Measurements from ENCODE around the gene SERPINA4. TPM values are rescaled to one million over a fixed set of nuclear protein-coding genes. Genes with fewer than 3 reads are reported as not detected.

Gene SERPINA4
- total and polyA plus RNA-seq, 2 donors (not counting 3 experiments of a cell fraction or from before 2014, with no cell fraction given) = not detected

Other genes with a start within 250 kb of the SERPINA4 start
- not detected in 2 replicates for gene SERPINA6, start 238.1 kb upstream of the SERPINA4 start, total RNA-seq
- gene SERPINA6, start 238.1 kb upstream of the SERPINA4 start, polyA plus RNA-seq = not detected in 2 replicates
- gene SERPINA2, start 194.7 kb upstream of the SERPINA4 start, total RNA-seq = not detected in 2 replicates
- gene SERPINA2, start 194.7 kb upstream of the SERPINA4 start, polyA plus RNA-seq = not detected in 2 replicates
- not detected in 2 replicates for gene SERPINA1, start 172.8 kb upstream of the SERPINA4 start, total RNA-seq
- gene SERPINA1, start 172.8 kb upstream of the SERPINA4 start, polyA plus RNA-seq = not detected in 2 replicates
- not detected in 2 replicates for gene SERPINA11, start 108.6 kb upstream of the SERPINA4 start, total RNA-seq
- gene SERPINA11, start 108.6 kb upstream of the SERPINA4 start, polyA plus RNA-seq = not detected in 2 replicates
- gene SERPINA9, start 85.2 kb upstream of the SERPINA4 start, total RNA-seq = not detected in 2 replicates
- not detected in 2 replicates for gene SERPINA9, start 85.2 kb upstream of the SERPINA4 start, polyA plus RNA-seq
- not detected in 2 replicates for gene SERPINA12, start 52.0 kb upstream of the SERPINA4 start, total RNA-seq
- not detected in 2 replicates for gene SERPINA12, start 52.0 kb upstream of the SERPINA4 start, polyA plus RNA-seq
- not detected in 2 replicates for gene SERPINA5, start 20.0 kb downstream of the SERPINA4 start, total RNA-seq
- gene SERPINA5, start 20.0 kb downstream of the SERPINA4 start, polyA plus RNA-seq = 0.08 and 0.12 TPM in 2 replicates
- not detected in 2 replicates for gene SERPINA3, start 50.9 kb downstream of the SERPINA4 start, total RNA-seq
- not detected in 2 replicates for gene SERPINA3, start 50.9 kb downstream of the SERPINA4 start, polyA plus RNA-seq
- not detected in 2 replicates for gene GSC, start 208.7 kb downstream of the SERPINA4 start, total RNA-seq
- not detected in 2 replicates for gene GSC, start 208.7 kb downstream of the SERPINA4 start, polyA plus RNA-seq

All from endothelial cell of umbilical vein (primary cell).